GM12891 (cell line): ENCODE data around the gene PPM1A.

Source experiments
- POLR2A ChIP-seq: IDR thresholded peaks from 2 replicates; pipeline ENCODE4 v1.6.1; 2011; ENCODE audit warnings: low read depth, low read length, control low read depth
- SPI1 ChIP-seq: IDR thresholded peaks from 2 replicates; pipeline ENCODE4 v1.6.1; 2011; ENCODE audit warnings: low read depth, low read length, control low read depth

DNA sequence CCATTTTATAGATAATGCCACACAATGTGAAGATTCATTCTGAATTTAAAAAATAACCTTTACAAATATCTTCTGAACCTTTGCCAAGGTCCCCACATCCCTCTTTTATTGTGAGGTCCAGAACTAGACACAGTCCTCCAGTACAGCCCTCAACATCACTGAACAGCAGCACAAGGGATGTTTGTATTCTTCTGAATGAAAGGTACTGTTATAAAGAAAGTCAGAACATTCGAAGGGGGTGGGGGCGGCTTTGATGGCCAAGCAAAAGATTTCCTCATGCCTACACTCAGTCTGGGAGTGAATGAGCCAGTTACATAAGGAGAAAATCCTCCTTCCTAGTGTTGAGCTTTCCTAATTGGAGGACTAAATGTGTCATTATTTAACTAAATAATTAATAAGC lies 77.3 kb downstream of the PPM1A start:
- TF ChIP-seq SPI1 (no peak), POLR2A (no peak)
